Activated CD4-positive, alpha-beta memory T cell treated with anti-CD3 and anti-CD28 coated beads for 36 hours (primary cell): ENCODE measurements around the gene CLEC18A. TPM values are rescaled to one million over a fixed set of nuclear protein-coding genes. Genes with fewer than 3 reads are reported as not detected.

Experiments used
- CTCF ChIA-PET: fragments of 350-600 bp; sonication (Branson Sonifier 250); formaldehyde crosslinking; loops from one replicate; lab custom pipeline; 2021; ENCODE audit warnings: antibody characterized with exemption, inconsistent platforms; lab: Charles Lee
- POLR2A ChIA-PET: fragments of 350-600 bp; sonication (Branson Sonifier 250); formaldehyde crosslinking; loops from one replicate; lab custom pipeline; 2021; ENCODE audit warnings: antibody characterized with exemption; lab: Charles Lee
- DNase-seq: peaks from one replicate; pipeline ENCODE4 v3.0.0-alpha.2; 2020
- H3K27ac Mint-ChIP-seq: one replicate; pipeline ENCODE4 v1.8.0; 2021; ENCODE audit warnings: mixed read lengths
- H3K27me3 Mint-ChIP-seq: one replicate; pipeline ENCODE4 v1.8.0; 2021; ENCODE audit warnings: mixed read lengths
- H3K36me3 Mint-ChIP-seq: one replicate; pipeline ENCODE4 v1.8.0; 2021; ENCODE audit warnings: mixed read lengths
- H3K4me1 Mint-ChIP-seq: one replicate; pipeline ENCODE4 v1.8.0; 2021; ENCODE audit warnings: low read depth, mixed read lengths
- H3K4me3 Mint-ChIP-seq: one replicate; pipeline ENCODE4 v1.8.0; 2021; ENCODE audit warnings: mild to moderate bottlenecking, mixed read lengths
- H3K9me3 Mint-ChIP-seq: one replicate; pipeline ENCODE4 v1.8.0; 2021; ENCODE audit warnings: mixed read lengths
- intact Hi-C: fragments of 100-400 bp; cut with micrococcal nuclease; formaldehyde crosslinking; loops from one replicate; pipeline ENCODE4 v1.15.1; 2023
- total RNA-seq, 2 experiments: library from RNA; stranded (reverse); gene quantifications; one replicate each; pipeline ENCODE4 v1.2.3, GENCODE V29; 2021

CLEC18A gene
- total RNA-seq, 2 experiments from 2014 or later = 0.44 to 0.81 TPM

GRCh38 chr16:69921127-69921526, 30.0 kb upstream of the CLEC18A start:
- DNase-seq = no peak
- ChIA-PET CTCF (interaction anchor here (2.0 kb wide), 1 partner anchor 9 kb away, joined by 10 read pairs; no protein-coding TSS in a partner anchor), POLR2A (no interaction called here)
- H3K27me3 Mint-ChIP-seq = no peaks in the 10 kb centered on the region
- intact Hi-C loops = no loop called here
- peaks cover 2% of the 10 kb centered on the region for H3K36me3 Mint-ChIP-seq
- H3K4me1 Mint-ChIP-seq = no peaks in the 10 kb centered on the region
- H3K4me3 Mint-ChIP-seq = no peak overlapping the region
- H3K27ac Mint-ChIP-seq = no peak overlapping the region
- no peaks in the 10 kb centered on the region for H3K9me3 Mint-ChIP-seq

- Mint-ChIP-seq H3K27me3 (no peaks in the 10 kb centered on the region), H3K27ac (no peak overlapping the region), H3K9me3 (no peaks in the 10 kb centered on the region), H3K36me3 (peaks cover 2% of the 10 kb centered on the region), H3K4me1 (no peaks in the 10 kb centered on the region), H3K4me3 (no peak overlapping the region)
- intact Hi-C loops = no loop called here
- DNase-seq = no peak
- ChIA-PET POLR2A (no interaction called here), CTCF (interaction anchor here (0.6 to 1.0 kb wide), 3 partner anchors 8 to 469 kb away, joined by 3 to 5 read pairs (median 3); no protein-coding TSS in a partner anchor)
Measured at GRCh38 chr16:69922200-69922599, 28.9 kb upstream of the CLEC18A start.

- intact Hi-C loops = no loop called here
- DNase-seq = no peak
- Mint-ChIP-seq H3K27me3 (no peaks in the 10 kb centered on the region), H3K4me1 (no peaks in the 10 kb centered on the region), H3K36me3 (peaks cover 2% of the 10 kb centered on the region), H3K27ac (no peak overlapping the region), H3K4me3 (no peak overlapping the region), H3K9me3 (no peaks in the 10 kb centered on the region)
- POLR2A ChIA-PET = no interaction called here
- CTCF ChIA-PET = no interaction called here
Measured at GRCh38 chr16:69924041-69924775, 26.9 kb upstream of the CLEC18A start.

- Mint-ChIP-seq H3K27ac (no peak overlapping the region), H3K27me3 (no peaks in the 10 kb centered on the region), H3K9me3 (no peaks in the 10 kb centered on the region), H3K36me3 (peaks cover 4% of the 10 kb centered on the region), H3K4me1 (no peaks in the 10 kb centered on the region), H3K4me3 (no peak overlapping the region)
- intact Hi-C loops = no loop called here
- POLR2A ChIA-PET = no interaction called here
- no peak for DNase-seq
- CTCF ChIA-PET = no interaction called here
Measured at GRCh38 chr16:69924777-69925191, 26.4 kb upstream of the CLEC18A start.

- H3K36me3 Mint-ChIP-seq = peaks cover 4% of the 10 kb centered on the region
- no peaks in the 10 kb centered on the region for H3K9me3 Mint-ChIP-seq
- no peak for DNase-seq
- CTCF ChIA-PET = no interaction called here
- POLR2A ChIA-PET = no interaction called here
- H3K27me3 Mint-ChIP-seq = no peaks in the 10 kb centered on the region
- intact Hi-C loops = no loop called here
- H3K4me1 Mint-ChIP-seq = no peaks in the 10 kb centered on the region
- H3K4me3 Mint-ChIP-seq = no peak overlapping the region
- H3K27ac Mint-ChIP-seq = no peak overlapping the region
Measured at GRCh38 chr16:69925311-69925710, 25.8 kb upstream of the CLEC18A start.

GRCh38 chr16:69926241-69926640, 24.9 kb upstream of the CLEC18A start:
- Mint-ChIP-seq H3K27ac (no peak overlapping the region), H3K4me3 (no peak overlapping the region), H3K27me3 (no peaks in the 10 kb centered on the region), H3K4me1 (no peaks in the 10 kb centered on the region), H3K36me3 (peaks cover 4% of the 10 kb centered on the region), H3K9me3 (no peaks in the 10 kb centered on the region)
- no peak for DNase-seq
- intact Hi-C loops = no loop called here
- POLR2A ChIA-PET = no interaction called here
- CTCF ChIA-PET = no interaction called here

GRCh38 chr16:69927056-69927757, 23.9 kb upstream of the CLEC18A start:
- ChIA-PET POLR2A (no interaction called here), CTCF (interaction anchor here (1.0 to 4.5 kb wide), 2 partner anchors 11 to 132 kb away, joined by 4 to 41 read pairs; no protein-coding TSS in a partner anchor)
- H3K4me1 Mint-ChIP-seq = no peaks in the 10 kb centered on the region
- peaks cover 2% of the 10 kb centered on the region for H3K36me3 Mint-ChIP-seq
- H3K27ac Mint-ChIP-seq = no peak overlapping the region
- H3K4me3 Mint-ChIP-seq = no peak overlapping the region
- intact Hi-C loops = no loop called here
- no peaks in the 10 kb centered on the region for H3K9me3 Mint-ChIP-seq
- no peaks in the 10 kb centered on the region for H3K27me3 Mint-ChIP-seq
- DNase-seq = no peak

GRCh38 chr16:69928856-69929400, 22.2 kb upstream of the CLEC18A start:
- Mint-ChIP-seq H3K27ac (no peak overlapping the region), H3K4me3 (no peak overlapping the region), H3K27me3 (no peaks in the 10 kb centered on the region), H3K36me3 (peaks cover 13% of the 10 kb centered on the region), H3K9me3 (no peaks in the 10 kb centered on the region), H3K4me1 (no peaks in the 10 kb centered on the region)
- DNase-seq = no peak
- intact Hi-C loops = no loop called here
- POLR2A ChIA-PET = no interaction called here
- CTCF ChIA-PET = interaction anchor here (1.0 to 4.5 kb wide), 4 partner anchors 12 to 175 kb away, joined by 5 to 41 read pairs (median 13); partner anchors contain the start of gene NOB1

- DNase-seq = no peak
- Mint-ChIP-seq H3K4me3 (no peak overlapping the region), H3K9me3 (no peaks in the 10 kb centered on the region), H3K36me3 (peaks cover 13% of the 10 kb centered on the region), H3K27ac (no peak overlapping the region), H3K27me3 (no peaks in the 10 kb centered on the region), H3K4me1 (no peaks in the 10 kb centered on the region)
- ChIA-PET CTCF (interaction anchor here (0.5 to 4.5 kb wide), 18 partner anchors 10 to 358 kb away, joined by 3 to 41 read pairs (median 5); partner anchors contain the start of genes NOB1 and NQO1), POLR2A (no interaction called here)
- intact Hi-C loops = no loop called here
Measured at GRCh38 chr16:69929480-69929879, 21.7 kb upstream of the CLEC18A start.

- no peaks in the 10 kb centered on the region for H3K27me3 Mint-ChIP-seq
- peak; percentile 39 for DNase-seq
- no peaks in the 10 kb centered on the region for H3K9me3 Mint-ChIP-seq
- intact Hi-C loops = loop anchor here (1.0 kb wide), 2 partner anchors 134 to 221 kb away; no protein-coding TSS in a partner anchor
- no peak overlapping the region for H3K27ac Mint-ChIP-seq
- peaks cover 13% of the 10 kb centered on the region for H3K36me3 Mint-ChIP-seq
- ChIA-PET CTCF (interaction anchor here (0.5 to 4.5 kb wide), 45 partner anchors 8 to 358 kb away, joined by 3 to 41 read pairs (median 3); partner anchors contain the start of genes NOB1 and NQO1), POLR2A (no interaction called here)
- H3K4me1 Mint-ChIP-seq = no peaks in the 10 kb centered on the region
- H3K4me3 Mint-ChIP-seq = no peak overlapping the region
Measured at GRCh38 chr16:69930117-69930776, 20.9 kb upstream of the CLEC18A start.

- H3K4me3 Mint-ChIP-seq = no peak overlapping the region
- ChIA-PET POLR2A (no interaction called here), CTCF (interaction anchor here (1.2 to 2.2 kb wide), 2 partner anchors 177 to 222 kb away, joined by 3 to 12 read pairs; partner anchors contain the start of gene NOB1)
- H3K4me1 Mint-ChIP-seq = no peaks in the 10 kb centered on the region
- no peaks in the 10 kb centered on the region for H3K9me3 Mint-ChIP-seq
- intact Hi-C loops = no loop called here
- H3K36me3 Mint-ChIP-seq = peaks cover 17% of the 10 kb centered on the region
- DNase-seq = no peak
- H3K27ac Mint-ChIP-seq = no peak overlapping the region
- H3K27me3 Mint-ChIP-seq = no peaks in the 10 kb centered on the region
Measured at GRCh38 chr16:69931631-69932030, 19.5 kb upstream of the CLEC18A start.
